Neural crest cell (in vitro differentiated cells): ENCODE data around the gene BRD7. TPM values are rescaled to one million over a fixed set of nuclear protein-coding genes. Genes with fewer than 3 reads are reported as not detected.

Experiments
- DNase-seq: peaks from one replicate; pipeline ENCODE4 v3.0.0; 2021; ENCODE audit warnings: low read depth, mixed read lengths, low spot score
- H3K27ac Mint-ChIP-seq: one replicate; pipeline ENCODE4 v1.8.0; 2021; ENCODE audit warnings: mild to moderate bottlenecking, mixed read lengths; ENCODE audit not compliant: unreplicated experiment
- H3K27me3 Mint-ChIP-seq: 2 replicates; pipeline ENCODE4 v1.8.0; 2021; ENCODE audit warnings: low read depth, mild to moderate bottlenecking, mixed read lengths
- H3K36me3 Mint-ChIP-seq: 2 replicates; pipeline ENCODE4 v1.8.0; 2021; ENCODE audit warnings: low read depth, mild to moderate bottlenecking, mixed read lengths
- H3K4me1 Mint-ChIP-seq: 2 replicates; pipeline ENCODE4 v1.8.0; 2021; ENCODE audit warnings: mixed read lengths
- H3K4me3 Mint-ChIP-seq: one replicate; pipeline ENCODE4 v1.8.0; 2021; ENCODE audit warnings: mild to moderate bottlenecking, mixed read lengths
- H3K9me3 Mint-ChIP-seq: 2 replicates; pipeline ENCODE4 v1.8.0; 2021; ENCODE audit warnings: mixed read lengths
- total RNA-seq: library from RNA; stranded (reverse); gene quantifications from 2 replicates; pipeline ENCODE4 v1.2.1, GENCODE V29; 2021
- TF ChIP-seq, protein P1 (sequence below): fragments of 200-600 bp; sonication (generic); conservative IDR thresholded peaks from 2 replicates; pipeline ENCODE4 v1.5.0; 2021; ENCODE audit warnings: antibody characterized with exemption, mild to moderate bottlenecking

BRD7 gene
- total RNA-seq, 1 donor from 2014 or later: 130 TPM

DNA sequence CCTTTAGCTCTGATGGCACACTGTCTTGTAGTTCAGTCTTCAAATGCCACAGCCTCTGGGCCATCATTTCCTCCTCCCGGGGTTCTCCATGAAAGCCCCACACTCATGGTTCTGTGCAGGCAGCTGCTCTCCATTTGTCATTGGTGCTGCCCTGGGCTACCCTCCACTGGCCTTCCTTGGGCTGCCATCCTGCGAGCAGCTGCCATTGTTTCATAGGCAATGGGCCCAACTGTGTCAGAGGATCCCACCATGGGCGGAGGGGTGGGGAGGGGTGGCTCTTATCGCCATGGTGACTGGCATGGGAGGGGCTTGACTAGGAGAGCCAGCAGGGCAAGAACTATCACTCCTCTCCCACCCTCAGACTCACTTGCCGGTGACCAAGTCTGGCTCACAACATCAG lies 38.6 kb upstream of the BRD7 start:
- H3K36me3 Mint-ChIP-seq: no peaks in the 10 kb centered on the region
- H3K4me3 Mint-ChIP-seq: no peak overlapping the region
- H3K27ac Mint-ChIP-seq: no peak overlapping the region
- DNase-seq: no peak
- TF ChIP-seq, protein P1, sequence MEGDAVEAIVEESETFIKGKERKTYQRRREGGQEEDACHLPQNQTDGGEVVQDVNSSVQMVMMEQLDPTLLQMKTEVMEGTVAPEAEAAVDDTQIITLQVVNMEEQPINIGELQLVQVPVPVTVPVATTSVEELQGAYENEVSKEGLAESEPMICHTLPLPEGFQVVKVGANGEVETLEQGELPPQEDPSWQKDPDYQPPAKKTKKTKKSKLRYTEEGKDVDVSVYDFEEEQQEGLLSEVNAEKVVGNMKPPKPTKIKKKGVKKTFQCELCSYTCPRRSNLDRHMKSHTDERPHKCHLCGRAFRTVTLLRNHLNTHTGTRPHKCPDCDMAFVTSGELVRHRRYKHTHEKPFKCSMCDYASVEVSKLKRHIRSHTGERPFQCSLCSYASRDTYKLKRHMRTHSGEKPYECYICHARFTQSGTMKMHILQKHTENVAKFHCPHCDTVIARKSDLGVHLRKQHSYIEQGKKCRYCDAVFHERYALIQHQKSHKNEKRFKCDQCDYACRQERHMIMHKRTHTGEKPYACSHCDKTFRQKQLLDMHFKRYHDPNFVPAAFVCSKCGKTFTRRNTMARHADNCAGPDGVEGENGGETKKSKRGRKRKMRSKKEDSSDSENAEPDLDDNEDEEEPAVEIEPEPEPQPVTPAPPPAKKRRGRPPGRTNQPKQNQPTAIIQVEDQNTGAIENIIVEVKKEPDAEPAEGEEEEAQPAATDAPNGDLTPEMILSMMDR: no peak
- peaks cover 7% of the 10 kb centered on the region for H3K9me3 Mint-ChIP-seq
- no peaks in the 10 kb centered on the region for H3K27me3 Mint-ChIP-seq
- peaks cover 11% of the 10 kb centered on the region for H3K4me1 Mint-ChIP-seq

DNA sequence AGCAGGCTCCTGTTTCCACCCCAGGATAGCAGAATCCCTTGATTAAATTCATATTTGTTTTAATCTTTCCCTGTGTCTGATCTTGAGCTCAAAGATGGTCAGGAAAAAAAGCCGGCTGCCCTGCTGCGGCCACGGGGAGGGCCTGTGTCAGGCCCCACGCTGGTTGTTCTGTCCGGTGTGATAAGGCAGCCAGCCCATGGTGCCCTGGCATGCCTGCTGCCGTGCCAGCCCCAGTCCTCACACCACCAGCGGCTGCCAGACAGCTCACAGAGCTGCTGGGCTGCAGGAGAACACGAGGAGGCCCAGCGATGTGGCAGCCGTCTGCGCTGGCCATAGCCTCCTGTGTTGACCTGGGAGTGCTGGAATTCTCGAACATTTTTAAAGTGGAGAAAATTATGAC lies 34.7 kb upstream of the BRD7 start:
- no peaks in the 10 kb centered on the region for H3K36me3 Mint-ChIP-seq
- no peaks in the 10 kb centered on the region for H3K9me3 Mint-ChIP-seq
- H3K27me3 Mint-ChIP-seq: no peaks in the 10 kb centered on the region
- H3K4me3 Mint-ChIP-seq: no peak overlapping the region
- no peak overlapping the region for H3K27ac Mint-ChIP-seq
- DNase-seq: no peak
- TF ChIP-seq, protein P1: no peak
- H3K4me1 Mint-ChIP-seq: peaks cover 13% of the 10 kb centered on the region

DNA sequence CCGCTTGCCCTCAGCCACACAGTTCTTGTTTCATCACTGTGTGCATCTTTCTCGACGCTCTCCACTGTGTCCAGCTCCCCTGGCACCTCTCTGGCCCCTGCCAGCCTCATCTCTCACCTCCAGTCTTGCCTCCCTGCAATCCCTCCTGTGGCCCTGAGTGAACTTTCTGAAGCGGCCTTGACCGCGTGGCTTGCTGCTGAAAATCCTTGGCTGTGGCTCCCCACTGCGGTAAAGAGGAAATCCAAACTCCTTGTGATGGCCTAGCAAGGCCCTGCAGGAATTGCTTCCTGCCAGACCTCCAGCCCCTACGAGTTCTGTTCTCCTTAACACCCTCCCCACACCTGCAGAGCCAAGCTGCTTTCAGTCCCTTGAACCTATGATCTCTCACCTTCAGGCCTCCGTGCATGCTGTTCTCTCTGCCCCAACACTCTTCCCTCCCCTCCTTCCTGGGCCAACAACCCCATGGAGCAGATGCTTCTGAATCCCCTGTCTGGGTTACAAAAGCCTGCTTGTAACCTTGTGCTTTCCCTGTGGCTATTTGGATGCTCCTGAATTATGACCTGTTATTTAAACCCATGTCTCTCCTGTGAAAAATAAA lies 33.6 kb upstream of the BRD7 start:
- H3K9me3 Mint-ChIP-seq: no peaks in the 10 kb centered on the region
- DNase-seq: no peak
- no peak overlapping the region for H3K4me3 Mint-ChIP-seq
- H3K27ac Mint-ChIP-seq: peak overlapping the region; percentile 88
- no peaks in the 10 kb centered on the region for H3K36me3 Mint-ChIP-seq
- H3K4me1 Mint-ChIP-seq: peaks cover 8% of the 10 kb centered on the region
- TF ChIP-seq, protein P1: no peak
- H3K27me3 Mint-ChIP-seq: no peaks in the 10 kb centered on the region

DNA sequence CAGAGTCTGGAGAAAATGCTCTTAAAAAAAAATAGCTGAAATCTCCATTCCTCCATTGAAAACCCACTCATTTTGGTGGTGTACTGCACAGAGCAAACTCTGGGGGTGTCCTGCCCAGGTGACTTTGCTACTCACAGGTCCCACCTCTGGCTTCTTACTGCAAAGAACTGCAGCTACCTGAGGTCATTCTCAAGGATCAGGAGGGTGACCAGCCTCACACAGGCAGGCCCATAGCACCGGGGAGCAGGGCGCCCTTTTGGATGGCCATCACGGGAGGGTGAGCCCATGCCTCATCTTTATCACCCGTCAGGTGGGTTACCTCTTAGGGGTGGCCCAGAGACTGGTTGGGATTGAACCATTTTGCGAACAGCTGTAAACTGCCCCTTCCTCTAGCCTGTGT lies 32.6 kb upstream of the BRD7 start:
- peaks cover 7% of the 10 kb centered on the region for H3K4me1 Mint-ChIP-seq
- no peak for DNase-seq
- no peak overlapping the region for H3K4me3 Mint-ChIP-seq
- H3K27me3 Mint-ChIP-seq: no peaks in the 10 kb centered on the region
- no peaks in the 10 kb centered on the region for H3K9me3 Mint-ChIP-seq
- H3K27ac Mint-ChIP-seq: no peak overlapping the region
- TF ChIP-seq, protein P1: no peak
- no peaks in the 10 kb centered on the region for H3K36me3 Mint-ChIP-seq

DNA sequence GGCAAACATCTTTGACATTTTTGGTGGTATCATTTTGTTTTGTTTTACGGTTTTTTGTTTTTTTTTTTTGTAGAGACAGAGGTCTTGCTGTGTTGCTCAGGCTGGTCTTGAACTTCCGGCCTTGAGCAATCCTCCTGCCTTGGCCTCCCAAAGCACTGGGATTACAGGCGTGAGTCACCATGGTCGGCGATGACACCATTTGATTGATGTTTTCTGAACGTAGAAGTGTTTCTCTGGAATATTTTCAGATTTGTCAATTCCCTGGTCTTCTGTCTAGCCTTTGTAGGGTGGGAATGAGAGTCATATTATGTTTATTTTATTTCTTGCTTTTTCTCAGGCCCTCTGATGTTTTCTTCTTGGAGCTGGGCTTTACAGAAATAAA lies 32.2 kb upstream of the BRD7 start:
- H3K27ac Mint-ChIP-seq: no peak overlapping the region
- TF ChIP-seq, protein P1: no peak
- H3K9me3 Mint-ChIP-seq: no peaks in the 10 kb centered on the region
- H3K36me3 Mint-ChIP-seq: no peaks in the 10 kb centered on the region
- DNase-seq: no peak
- no peak overlapping the region for H3K4me3 Mint-ChIP-seq
- peaks cover 7% of the 10 kb centered on the region for H3K4me1 Mint-ChIP-seq
- H3K27me3 Mint-ChIP-seq: no peaks in the 10 kb centered on the region
